NCI-H226 (cell line): ENCODE measurements around the gene OR10T2.
"Not testable (repeated sequence)": the region's sequence is repeated elsewhere in the genome, so short reads cannot be mapped to it uniquely, and the experiment has no call there.

Experiments
- DNase-seq: peaks from one replicate; pipeline ENCODE4 v3.0.0-alpha.2; 2015

OR10T2 gene

GRCh38 chr1:158355773-158356285, 43.4 kb downstream of the OR10T2 start:
- DNase-seq, result no peak

GRCh38 chr1:158354255-158354654, 45.0 kb downstream of the OR10T2 start:
- DNase-seq, result no peak

- DNase-seq, result no peak
These were observed 45.8 kb downstream of the OR10T2 start, which contains the start of gene CD1E for GRCh38 chr1:158353303-158354075. CD1E (plus strand) TSS chr1:158353894; CDS start chr1:158353989, 95 bp downstream.

GRCh38 chr1:158348946-158349345, 50.3 kb downstream of the OR10T2 start:
- DNase-seq, result not testable (repeated sequence)
